GM13976 (cell line): ENCODE measurements around the gene BSG.

ENCODE experiments used
- DNase-seq: peaks from one replicate; pipeline ENCODE4 v3.0.0; 2012; ENCODE audit warnings: low spot score
- in situ Hi-C: fragments of 300-500 bp; cut with MboI; formaldehyde crosslinking; loops from one replicate; pipeline ENCODE4 v1.12.0; 2022; ENCODE audit warnings: low sequenced_read_pairs, mixed read lengths, inconsistent platforms; ENCODE audit not compliant: unreplicated experiment
- TF ChIP-seq, protein P1 (sequence below): IDR thresholded peaks from 2 replicates; pipeline ENCODE4 v1.5.1; 2012; ENCODE audit warnings: borderline replicate concordance, mild to moderate bottlenecking; ENCODE audit not compliant: insufficient read depth; ENCODE audit errors: extremely low read depth, missing control alignments, control extremely low read depth

The BSG gene

DNA sequence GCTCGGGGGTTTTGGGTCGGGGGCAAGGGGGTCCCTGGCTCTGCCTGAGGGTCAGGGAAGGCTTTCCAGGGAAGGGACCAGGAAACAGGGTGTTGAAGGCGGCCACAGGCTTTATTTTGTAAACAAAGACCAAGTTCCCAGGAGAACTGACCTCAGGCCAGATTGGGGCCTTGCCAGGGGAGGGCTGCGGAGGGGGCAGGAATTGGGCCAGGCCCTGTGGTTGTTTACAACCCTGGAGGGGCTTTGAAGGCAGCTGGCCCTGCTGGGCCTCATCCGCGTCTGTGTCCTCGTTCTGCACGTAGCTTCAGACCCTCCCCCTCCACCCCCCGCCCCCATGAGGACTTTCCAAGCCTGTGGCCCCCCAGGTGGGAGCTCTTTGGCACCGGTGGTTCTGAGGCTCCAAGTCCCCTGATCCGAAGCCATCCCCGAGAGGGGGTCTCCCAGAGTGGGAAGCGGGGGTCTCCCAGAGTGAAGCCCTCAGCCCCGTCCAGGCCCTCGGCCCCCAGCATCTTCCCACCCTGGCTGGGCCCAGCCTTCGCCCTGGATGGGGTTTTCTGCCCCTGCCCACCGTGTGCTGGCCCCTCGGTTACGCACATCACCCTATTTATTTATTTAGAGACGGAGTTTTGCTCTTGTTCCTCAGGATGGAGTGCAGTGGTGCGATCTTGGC, 13.5 kb upstream of the BSG start:
- TF ChIP-seq, protein P1, sequence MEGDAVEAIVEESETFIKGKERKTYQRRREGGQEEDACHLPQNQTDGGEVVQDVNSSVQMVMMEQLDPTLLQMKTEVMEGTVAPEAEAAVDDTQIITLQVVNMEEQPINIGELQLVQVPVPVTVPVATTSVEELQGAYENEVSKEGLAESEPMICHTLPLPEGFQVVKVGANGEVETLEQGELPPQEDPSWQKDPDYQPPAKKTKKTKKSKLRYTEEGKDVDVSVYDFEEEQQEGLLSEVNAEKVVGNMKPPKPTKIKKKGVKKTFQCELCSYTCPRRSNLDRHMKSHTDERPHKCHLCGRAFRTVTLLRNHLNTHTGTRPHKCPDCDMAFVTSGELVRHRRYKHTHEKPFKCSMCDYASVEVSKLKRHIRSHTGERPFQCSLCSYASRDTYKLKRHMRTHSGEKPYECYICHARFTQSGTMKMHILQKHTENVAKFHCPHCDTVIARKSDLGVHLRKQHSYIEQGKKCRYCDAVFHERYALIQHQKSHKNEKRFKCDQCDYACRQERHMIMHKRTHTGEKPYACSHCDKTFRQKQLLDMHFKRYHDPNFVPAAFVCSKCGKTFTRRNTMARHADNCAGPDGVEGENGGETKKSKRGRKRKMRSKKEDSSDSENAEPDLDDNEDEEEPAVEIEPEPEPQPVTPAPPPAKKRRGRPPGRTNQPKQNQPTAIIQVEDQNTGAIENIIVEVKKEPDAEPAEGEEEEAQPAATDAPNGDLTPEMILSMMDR: no peak
- in situ Hi-C loops: no loop called here
- no peak for DNase-seq

DNA sequence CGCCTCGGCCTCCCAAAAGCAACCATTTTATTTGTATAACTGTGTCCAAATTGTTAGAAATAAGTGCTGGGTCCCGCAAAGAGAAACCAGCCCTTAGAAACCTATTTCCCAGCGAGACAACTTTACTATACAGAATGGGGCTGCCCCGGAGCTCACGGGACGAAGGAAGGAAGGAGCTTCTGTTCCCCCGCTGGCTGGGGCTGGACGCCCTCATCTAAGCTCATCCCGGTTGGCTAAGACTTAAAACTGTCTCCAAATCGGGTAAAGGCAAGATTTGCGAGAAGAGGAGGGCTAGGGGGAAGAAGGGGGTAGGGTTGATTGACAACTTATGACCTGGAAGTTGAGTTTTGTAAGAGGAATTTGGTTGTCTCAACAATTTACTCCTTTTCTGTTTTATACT, 12.3 kb upstream of the BSG start:
- TF ChIP-seq, protein P1: no peak
- in situ Hi-C loops: no loop called here
- DNase-seq: no peak

DNA sequence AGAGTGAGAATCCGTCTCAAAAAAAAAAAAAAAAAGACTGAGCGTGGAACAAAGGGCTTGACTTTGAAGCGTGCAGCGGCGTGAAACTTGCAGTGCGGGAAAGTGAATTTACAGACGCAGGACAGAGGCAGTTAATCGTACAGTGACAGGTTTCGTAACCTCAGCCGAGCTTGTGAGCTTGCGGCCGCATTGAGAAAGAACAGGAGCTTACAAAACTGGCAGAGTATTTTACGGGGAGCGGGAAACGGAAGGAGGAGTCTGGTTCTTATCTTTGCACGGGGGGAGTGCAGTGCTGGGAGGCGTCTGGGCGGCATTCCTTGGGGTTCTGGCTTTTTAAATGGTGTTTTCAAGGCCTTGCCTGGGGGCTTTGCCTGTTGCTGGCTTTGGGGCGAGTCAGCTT, 6.0 kb upstream of the BSG start:
- no peak for DNase-seq
- in situ Hi-C loops: no loop called here
- TF ChIP-seq, protein P1: no peak

DNA sequence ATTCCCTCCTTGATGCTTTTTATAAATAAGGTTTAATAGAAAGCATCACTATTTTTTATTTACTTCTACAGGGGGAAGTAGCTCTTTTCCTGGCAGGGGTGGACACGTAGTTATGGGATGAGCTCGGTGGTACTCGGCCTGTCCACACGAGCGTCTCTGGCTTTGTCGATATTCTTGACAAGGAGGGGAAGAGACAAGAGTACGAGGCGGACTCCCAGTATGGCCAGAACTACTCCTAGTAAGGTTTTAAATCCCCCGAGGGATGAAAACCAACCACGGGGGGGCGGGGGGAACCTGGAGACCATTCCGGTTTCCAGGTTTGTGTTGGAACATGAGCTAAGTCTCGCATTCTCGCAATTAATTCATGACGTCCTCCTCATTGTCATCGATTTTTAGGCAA, 5.6 kb upstream of the BSG start:
- in situ Hi-C loops: no loop called here
- no peak for DNase-seq
- TF ChIP-seq, protein P1: no peak

DNA sequence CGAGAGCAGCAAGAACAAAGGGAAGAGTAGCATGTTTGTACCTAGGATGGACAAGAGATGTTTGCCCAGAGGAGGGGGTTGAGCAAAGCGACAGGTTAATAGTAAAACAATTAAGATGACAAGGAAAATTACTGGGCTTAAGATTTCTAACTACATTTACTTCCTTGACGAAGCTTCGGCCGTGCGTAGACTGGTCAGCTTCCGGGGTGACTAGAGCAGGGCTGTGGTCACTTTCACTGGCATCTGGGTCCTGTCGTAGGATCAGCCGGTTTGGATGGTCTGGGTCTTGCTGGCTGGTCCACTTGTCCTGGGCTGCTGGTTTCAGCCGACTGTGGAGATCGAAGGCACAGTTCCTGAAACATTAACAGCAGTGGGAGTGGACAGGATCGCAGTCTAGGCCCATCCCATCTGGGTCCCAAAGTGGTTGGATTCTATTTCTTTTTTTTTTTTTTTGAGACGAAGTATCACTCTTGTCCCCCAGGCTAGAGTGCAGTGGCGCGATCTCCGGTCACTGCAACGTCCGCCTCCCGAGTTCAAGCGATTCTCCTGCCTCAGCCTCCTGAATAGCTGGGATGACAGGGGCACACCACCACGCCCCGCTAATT, 5.0 kb upstream of the BSG start:
- TF ChIP-seq, protein P1: no peak
- no peak for DNase-seq
- in situ Hi-C loops: no loop called here

DNA sequence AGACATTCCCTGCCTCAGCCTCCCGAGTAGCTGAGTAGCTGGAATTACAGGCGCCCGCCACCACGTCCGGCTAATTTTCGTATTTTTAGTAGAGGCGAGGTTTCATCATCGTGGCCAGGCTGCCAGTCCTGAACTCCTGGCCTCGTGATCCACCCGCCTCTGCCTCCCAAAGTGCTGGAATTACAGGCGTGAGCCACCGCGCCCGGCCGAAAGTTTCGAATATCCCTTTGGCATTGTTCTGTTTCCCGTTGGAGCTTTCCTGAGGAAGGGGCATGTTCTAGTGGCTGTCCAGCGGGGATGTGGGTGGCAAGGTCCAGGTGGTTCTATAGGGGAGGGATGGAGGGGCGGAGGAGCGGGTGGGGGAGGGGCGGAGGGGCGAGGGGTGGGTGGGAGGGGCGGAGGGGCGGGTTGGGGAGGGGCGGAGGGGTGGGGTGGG, 2.1 kb upstream of the BSG start:
- in situ Hi-C loops: no loop called here
- TF ChIP-seq, protein P1: no peak
- no peak for DNase-seq
